Muscle layer of duodenum (tissue), 2 donors: ENCODE data around the gene KRT14.
A peak's percentile ranks its signal among the peaks of the same experiment; 100 is the strongest.
"Not testable (repeated sequence)": the region's sequence is repeated elsewhere in the genome, so short reads cannot be mapped to it uniquely, and the experiment has no call there.

Experiments used
- H3K27ac ChIP-seq: one replicate; pipeline ENCODE4 v1.7.0; 2013; ENCODE audit warnings: mild to moderate bottlenecking, low read length
- H3K27me3 ChIP-seq: one replicate; pipeline ENCODE4 v1.7.0; 2013; ENCODE audit warnings: low read depth, mild to moderate bottlenecking, control low read depth, low read length
- H3K36me3 ChIP-seq, 2 donors: one replicate each; pipeline ENCODE4 v1.7.0; 2013; ENCODE audit warnings: low read length in 2 of 2, control low read depth in 1 of 2, mild to moderate bottlenecking in 1 of 2; ENCODE audit not compliant: insufficient read depth in 2 of 2, control insufficient read depth in 1 of 2
- H3K4me1 ChIP-seq, 2 donors: one replicate each; pipeline ENCODE4 v1.7.0; 2013; ENCODE audit warnings: low read length in 2 of 2, mild to moderate bottlenecking in 2 of 2, control low read depth in 1 of 2, moderate library complexity in 1 of 2; ENCODE audit not compliant: insufficient read depth in 2 of 2, control insufficient read depth in 1 of 2
- H3K4me3 ChIP-seq, 2 donors: one replicate each; pipeline ENCODE4 v1.7.0; 2013; ENCODE audit warnings: low read length in 2 of 2, low read depth in 1 of 2, mild to moderate bottlenecking in 1 of 2
- H3K9me3 ChIP-seq, 2 donors: one replicate each; pipeline ENCODE4 v1.7.0; 2013; ENCODE audit warnings: low read length in 2 of 2, control low read depth in 1 of 2, mild to moderate bottlenecking in 1 of 2; ENCODE audit not compliant: control insufficient read depth in 1 of 2
- donor health status: healthy.

KRT14 gene

DNA sequence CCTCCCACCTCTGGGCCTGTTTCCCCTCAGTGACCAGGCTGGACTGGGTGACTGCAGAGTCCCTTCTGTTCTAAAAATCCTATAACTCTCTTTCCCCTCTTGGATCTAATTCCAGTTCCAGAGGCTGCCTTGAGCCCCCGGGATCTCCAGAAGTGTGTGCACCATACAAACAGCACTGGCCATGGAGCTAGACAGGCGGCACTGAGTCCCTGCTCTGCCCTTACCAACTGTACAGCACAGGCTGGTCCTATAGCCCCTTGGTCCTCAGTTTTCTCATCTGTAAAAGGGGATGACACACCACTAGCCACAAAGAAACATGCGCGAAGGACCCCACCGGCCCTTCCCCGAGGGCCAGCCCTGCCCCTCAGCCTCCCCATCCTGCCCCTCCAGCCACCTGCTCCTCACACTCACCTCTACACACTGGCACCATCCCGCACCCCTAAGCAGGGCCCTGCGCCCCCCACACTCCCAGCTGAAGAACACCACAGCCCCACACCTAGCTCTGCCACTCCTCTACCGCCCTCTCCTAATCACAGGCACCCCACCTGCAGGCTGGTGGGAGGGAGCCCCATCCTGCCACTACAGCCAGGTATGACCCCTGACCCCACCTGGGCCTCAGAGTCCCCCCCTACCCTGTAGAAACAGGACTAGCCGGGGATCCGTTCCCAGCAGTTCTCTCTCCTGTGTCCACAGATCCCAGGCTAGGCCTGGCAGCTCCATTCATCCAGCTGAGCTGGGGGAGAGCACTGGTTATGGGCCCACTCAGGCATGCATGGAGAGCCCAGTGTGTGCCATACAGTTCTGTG is 26.8 kb upstream of the KRT14 start:
- Histone ChIP-seq H3K27me3 (no peaks in the 10 kb centered on the region), H3K27ac (no peak overlapping the region)

DNA sequence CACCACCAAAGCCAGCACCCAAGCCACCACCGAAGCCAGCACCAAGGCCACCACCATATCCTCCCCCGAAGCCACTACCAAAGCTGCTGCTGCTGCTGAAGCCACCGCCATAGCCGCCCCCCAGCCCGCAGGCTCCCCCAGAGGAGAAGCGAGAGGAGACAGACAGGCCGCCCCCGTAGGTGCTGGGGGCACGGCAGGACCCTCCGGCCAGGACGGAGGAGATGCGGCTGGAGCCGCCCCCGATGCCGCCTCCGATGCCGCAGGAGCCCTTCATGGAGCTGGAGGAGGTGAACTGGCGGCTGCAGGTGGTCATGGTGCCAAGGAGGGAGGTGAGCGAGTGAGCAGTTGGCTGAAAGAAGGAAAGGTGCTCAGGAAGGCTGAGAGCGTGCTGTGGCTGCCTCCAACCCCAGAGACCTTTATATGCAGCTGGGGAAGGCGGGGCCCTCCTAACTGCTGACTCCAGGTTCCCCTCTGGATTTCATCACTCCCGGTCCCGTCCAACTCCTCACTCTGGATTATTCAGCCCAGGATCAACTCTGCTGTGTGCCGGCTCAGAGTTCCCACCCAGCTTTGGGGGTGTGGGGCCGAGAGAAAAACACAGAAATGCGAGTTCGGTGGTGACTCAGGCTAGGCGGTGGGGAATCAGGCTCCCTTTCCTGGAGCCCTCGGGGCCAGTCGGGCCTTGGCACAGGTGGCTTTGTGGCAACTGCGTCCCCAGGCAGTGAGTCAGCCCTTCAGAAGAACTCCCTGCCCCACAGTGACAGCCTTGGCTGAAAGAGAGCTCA is 25.9 kb upstream of the KRT14 start, which contains the start of gene KRT16:
TSS of gene KRT16 (minus strand) at position 392 of the 785 bp plus-strand sequence. CDS start at position 313, 79 bp downstream.
- H3K36me3 ChIP-seq, H3K9me3 ChIP-seq, H3K27me3 ChIP-seq, H3K27ac ChIP-seq, H3K4me3 ChIP-seq, H3K4me1 ChIP-seq: not testable (repeated sequence)

More for the DNA sequence above, 26.8 kb upstream of the KRT14 start:
- H3K9me3 ChIP-seq, result no peaks in the 10 kb centered on the region
- H3K4me3 ChIP-seq, result no peak overlapping the region
- H3K36me3 ChIP-seq, result no peaks in the 10 kb centered on the region
- no peaks in the 10 kb centered on the region for H3K4me1 ChIP-seq

DNA sequence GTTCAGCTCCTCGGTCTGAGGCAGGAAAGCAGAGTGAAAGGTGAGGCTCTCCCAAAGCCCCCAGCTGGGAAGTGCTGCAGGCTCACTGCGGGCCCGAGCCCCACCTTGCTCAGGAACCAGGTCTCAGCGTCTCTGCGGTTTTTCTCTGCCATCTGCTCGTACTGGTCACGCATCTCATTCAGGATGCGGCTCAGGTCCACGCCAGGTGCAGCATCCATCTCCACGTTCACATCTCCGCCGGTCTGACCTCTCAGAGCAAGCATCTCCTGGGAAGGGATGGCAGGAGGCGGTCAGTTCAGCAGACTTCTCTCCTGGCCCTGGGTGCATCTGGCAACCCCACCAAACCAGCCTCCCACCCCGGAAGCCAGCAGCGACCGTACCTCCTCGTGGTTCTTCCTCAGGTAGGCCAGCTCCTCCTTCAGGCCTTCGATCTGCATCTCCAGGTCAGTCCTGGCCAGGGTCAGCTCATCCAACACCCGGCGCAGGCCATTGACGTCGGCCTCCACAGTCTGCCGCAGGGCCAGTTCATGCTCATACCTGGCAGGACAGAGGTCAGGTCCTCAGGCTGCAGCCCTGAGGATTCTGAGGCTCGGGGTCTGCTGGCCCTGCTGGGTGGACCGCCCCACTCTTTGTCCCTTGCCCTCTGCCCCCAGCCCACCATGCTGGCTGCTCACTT is 24.4 kb upstream of the KRT14 start:
- Histone ChIP-seq H3K4me3 (no peak overlapping the region), H3K9me3 (peaks cover 0 to 8% of the 10 kb centered on the region in 2 donors), H3K27me3 (no peaks in the 10 kb centered on the region)

DNA sequence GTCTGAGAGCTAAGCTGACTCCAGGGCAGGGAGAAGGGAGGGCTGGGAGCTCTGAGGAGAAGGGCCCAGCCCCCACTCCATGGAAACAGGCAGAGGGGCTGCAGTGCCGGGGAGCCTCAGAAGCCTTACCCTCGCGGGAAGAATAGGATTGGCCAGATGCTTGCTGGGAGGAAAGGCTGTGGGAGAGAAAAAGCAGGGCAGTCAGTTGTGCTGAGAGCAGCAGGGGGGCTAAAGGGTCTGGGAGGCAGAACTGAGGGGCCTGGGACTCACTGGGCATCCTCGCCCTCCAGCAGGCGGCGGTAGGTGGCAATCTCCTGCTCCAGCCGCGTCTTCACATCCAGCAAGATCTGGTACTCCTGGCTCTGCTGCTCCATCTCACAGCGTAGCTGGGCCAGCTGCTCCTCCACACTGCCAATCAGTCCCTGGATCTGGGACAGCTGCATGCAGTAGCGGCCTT is 23.4 kb upstream of the KRT14 start:
- not testable (repeated sequence) for H3K4me1 ChIP-seq, H3K4me3 ChIP-seq, H3K36me3 ChIP-seq, H3K27ac ChIP-seq, H3K27me3 ChIP-seq
- peaks cover 0 to 11% of the 10 kb centered on the region in 2 donors for H3K9me3 ChIP-seq

More for the DNA sequence above, 24.4 kb upstream of the KRT14 start:
- H3K27ac ChIP-seq, result no peak overlapping the region
- H3K36me3 ChIP-seq, result no peaks in the 10 kb centered on the region
- no peaks in the 10 kb centered on the region for H3K4me1 ChIP-seq

DNA sequence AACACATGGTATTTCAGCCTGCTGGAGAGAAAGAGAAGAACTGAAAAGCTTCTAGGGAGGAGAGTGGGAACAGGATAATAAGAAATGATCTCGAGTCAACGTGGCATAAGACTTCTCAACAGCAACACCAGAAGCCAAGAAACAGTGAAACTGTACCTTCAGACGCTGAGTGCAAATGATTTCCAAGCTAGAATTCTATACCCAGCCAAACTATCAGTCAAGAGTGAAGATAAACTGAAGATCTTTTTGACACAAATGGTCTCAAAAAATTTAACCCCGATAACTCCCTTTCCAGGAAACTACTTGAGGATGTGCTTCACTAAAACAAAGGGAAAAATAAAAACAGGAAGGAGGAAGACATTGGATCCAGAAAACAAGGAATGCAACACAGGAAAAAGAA is 20.2 kb upstream of the KRT14 start:
- H3K36me3 ChIP-seq, H3K4me1 ChIP-seq, H3K27ac ChIP-seq, H3K27me3 ChIP-seq: not testable (repeated sequence)
- peak overlapping the region in 1 of 2 donors; percentile 32 for H3K4me3 ChIP-seq
- H3K9me3 ChIP-seq, result peaks cover 0 to 11% of the 10 kb centered on the region in 2 donors

DNA sequence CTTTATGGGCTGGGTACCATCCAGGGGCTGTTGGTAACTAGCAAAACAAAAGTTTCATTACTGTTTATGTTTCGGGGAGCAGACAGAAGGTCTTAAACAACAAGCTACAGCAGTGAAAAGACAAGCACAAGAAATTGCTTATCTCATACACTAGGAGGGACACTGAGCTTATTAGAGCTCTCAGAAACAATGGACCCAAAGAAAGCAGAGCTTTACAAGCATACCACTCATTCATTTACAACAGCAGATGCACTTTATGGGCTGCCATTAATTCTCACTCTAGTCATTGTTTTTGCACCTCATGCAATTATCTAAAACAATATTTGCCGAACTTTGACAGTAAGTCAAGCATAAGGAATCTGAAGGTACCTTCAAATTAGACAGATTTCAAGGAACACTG is 15.8 kb upstream of the KRT14 start:
- H3K4me3 ChIP-seq, result no peak overlapping the region
- peaks cover 0 to 11% of the 10 kb centered on the region in 2 donors for H3K9me3 ChIP-seq
- no peaks in the 10 kb centered on the region for H3K27me3 ChIP-seq
- H3K4me1 ChIP-seq, result no peaks in the 10 kb centered on the region
- H3K27ac ChIP-seq, result no peak overlapping the region
- no peaks in the 10 kb centered on the region for H3K36me3 ChIP-seq

DNA sequence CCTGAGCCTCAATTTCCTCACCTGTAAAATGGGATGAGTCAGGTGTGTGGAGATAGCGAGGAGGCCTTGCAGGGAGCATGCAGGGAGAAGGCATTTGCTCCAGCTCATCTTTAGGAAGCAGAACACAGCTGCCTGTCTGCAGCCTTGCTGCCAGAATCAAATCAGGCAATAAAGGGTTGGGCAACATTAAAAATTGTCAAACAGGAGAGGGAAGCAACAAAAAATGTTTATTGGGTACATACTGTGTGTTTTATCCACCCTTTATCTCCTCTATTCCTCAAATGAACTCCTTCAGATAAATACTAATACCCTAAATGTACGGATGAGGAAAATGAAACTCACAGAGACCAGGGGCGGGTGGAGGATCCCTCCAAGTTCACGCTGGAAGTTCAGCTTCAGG is 13.6 kb upstream of the KRT14 start:
- no peaks in the 10 kb centered on the region for H3K27me3 ChIP-seq

DNA sequence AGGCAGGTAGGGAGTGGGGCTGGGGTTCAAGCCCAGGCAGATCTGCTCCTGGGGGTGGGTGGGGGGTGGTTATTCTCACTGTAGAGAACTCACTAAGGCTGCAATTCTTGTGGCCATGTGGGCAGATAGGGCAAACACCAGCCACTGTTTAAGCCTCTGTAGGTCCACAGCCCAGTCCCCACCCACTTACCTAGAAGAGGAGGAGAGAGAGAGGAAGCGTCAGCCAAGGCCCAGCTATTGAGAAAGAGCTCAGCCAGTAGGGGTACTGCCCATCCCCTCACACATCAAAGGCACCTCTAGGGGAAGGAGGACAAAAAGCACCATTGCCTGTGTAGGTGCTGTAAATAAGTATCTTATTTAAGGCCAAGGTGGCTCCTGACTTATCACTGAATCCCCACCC is 13.0 kb upstream of the KRT14 start:
- no peaks in the 10 kb centered on the region for H3K36me3 ChIP-seq
- no peak overlapping the region for H3K4me3 ChIP-seq
- no peaks in the 10 kb centered on the region for H3K4me1 ChIP-seq
- no peaks in the 10 kb centered on the region for H3K9me3 ChIP-seq
- H3K27me3 ChIP-seq, result no peaks in the 10 kb centered on the region
- no peak overlapping the region for H3K27ac ChIP-seq

More for the DNA sequence above, 13.6 kb upstream of the KRT14 start:
- no peaks in the 10 kb centered on the region for H3K36me3 ChIP-seq
- no peaks in the 10 kb centered on the region for H3K9me3 ChIP-seq
- H3K4me3 ChIP-seq, result no peak overlapping the region
- no peaks in the 10 kb centered on the region for H3K4me1 ChIP-seq
- no peak overlapping the region for H3K27ac ChIP-seq

DNA sequence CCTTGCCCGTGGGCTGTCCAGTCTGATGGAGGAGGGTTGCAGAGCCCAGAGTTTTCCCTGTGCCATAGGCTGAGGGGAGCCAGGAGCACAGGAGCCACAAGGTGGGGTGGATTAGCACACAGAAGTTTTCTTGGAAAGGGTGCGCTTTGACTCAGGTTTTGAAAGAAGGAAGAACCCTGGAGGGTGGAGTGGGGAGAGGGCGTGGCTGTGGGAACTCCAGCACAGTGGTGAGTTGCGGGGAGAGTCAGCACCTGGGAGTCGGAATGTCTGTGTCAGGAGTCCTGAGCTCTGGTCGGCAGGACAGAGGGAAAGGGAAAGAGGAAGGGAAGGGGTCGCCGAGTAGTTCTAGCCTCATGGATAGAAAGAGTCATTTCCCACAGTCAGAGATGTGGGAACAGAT is 8.9 kb upstream of the KRT14 start:
- no peaks in the 10 kb centered on the region for H3K9me3 ChIP-seq
- H3K4me3 ChIP-seq, result no peak overlapping the region
- no peak overlapping the region for H3K27ac ChIP-seq
- H3K4me1 ChIP-seq, result no peaks in the 10 kb centered on the region
- H3K27me3 ChIP-seq, result no peaks in the 10 kb centered on the region
- H3K36me3 ChIP-seq, result no peaks in the 10 kb centered on the region

DNA sequence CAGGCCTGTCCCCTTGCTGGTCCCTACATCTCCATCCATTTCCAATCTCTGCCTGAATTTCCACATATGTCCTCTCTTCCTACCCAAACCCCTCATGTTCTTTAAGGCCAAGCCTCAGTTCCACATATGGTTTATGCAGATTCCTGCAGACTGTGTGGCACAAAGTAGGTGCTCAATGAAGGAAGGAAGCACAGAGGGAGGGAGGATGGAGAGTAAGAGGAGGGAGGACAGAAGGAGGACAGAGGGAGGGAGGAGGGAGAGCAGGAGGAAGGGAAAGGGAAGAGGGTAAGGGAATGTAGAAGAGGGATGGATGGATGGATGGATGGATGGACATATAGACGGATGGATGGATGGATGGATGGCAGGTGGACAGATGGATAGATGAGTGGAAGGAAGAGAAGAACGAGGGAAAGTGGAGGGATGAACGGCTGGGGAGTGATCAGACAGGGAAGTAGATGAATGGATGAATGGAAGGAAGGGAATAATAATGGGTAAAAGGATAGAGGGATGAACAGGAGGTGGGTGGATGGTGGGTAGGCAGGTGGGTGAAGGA is 7.7 kb upstream of the KRT14 start:
- Histone ChIP-seq H3K9me3 (no peaks in the 10 kb centered on the region), H3K4me1 (no peaks in the 10 kb centered on the region), H3K27ac (no peak overlapping the region), H3K27me3 (no peaks in the 10 kb centered on the region), H3K36me3 (no peaks in the 10 kb centered on the region), H3K4me3 (no peak overlapping the region)
